Transverse colon (tissue), 4 donors: ENCODE data around the gene SESN1.

Experiments used
- CTCF ChIP-seq, 5 experiments: fragments of 200-600 bp in 3 of 5; fragments of 450-650 bp in 2 of 5; sonication (generic) in 3 of 5; IDR thresholded peaks; 1 replicate in 2 of 5; 2 replicates in 3 of 5; pipeline ENCODE4 v1.5.1; 2016 to 2017; ENCODE audit warnings: antibody characterized with exemption in 5 of 5, inconsistent platforms in 3 of 5, mild to moderate bottlenecking in 2 of 5, moderate library complexity in 1 of 5
- EP300 ChIP-seq: sonication (generic); formaldehyde crosslinking; IDR thresholded peaks from one replicate; pipeline ENCODE4 v1.6.1; 2017; ENCODE audit warnings: antibody characterized with exemption, low read depth
- POLR2A ChIP-seq: fragments of 450-650 bp; IDR thresholded peaks from one replicate; pipeline ENCODE4 v1.6.1; 2016; ENCODE audit warnings: antibody characterized with exemption, mild to moderate bottlenecking, moderate library complexity
- POLR2AphosphoS5 ChIP-seq, 3 donors: sonication (generic); formaldehyde crosslinking; IDR thresholded peaks; one replicate each; pipeline ENCODE4 v1.6.1; 2016; ENCODE audit warnings: antibody characterized with exemption in 3 of 3

- TF ChIP-seq POLR2AphosphoS5 (IDR thresholded peaks at IDR 0.05), result no peak
- TF ChIP-seq CTCF (IDR thresholded peaks at IDR 0.05), result no peak
- no peak for TF ChIP-seq EP300
- no peak for TF ChIP-seq POLR2A
Measured at GRCh38 chr6:109058620-109059019, 36.0 kb downstream of the SESN1 start.
